Astrocyte of the cerebellum (primary cell): ENCODE results near the gene PDS5B.

Source experiments
- DNase-seq: peaks from one replicate; pipeline ENCODE4 v3.0.0-alpha.2; 2011; ENCODE audit warnings: low read depth
- H3K4me3 ChIP-seq: 2 replicates; pipeline ENCODE4 v1.5.1; 2011; ENCODE audit warnings: mild to moderate bottlenecking, low read depth, low read length, moderate library complexity
- CTCF ChIP-seq: IDR thresholded peaks from 2 replicates; pipeline ENCODE4 v1.5.1; 2012; ENCODE audit warnings: low read length, low read depth, moderate library complexity, mild to moderate bottlenecking; ENCODE audit errors: missing control alignments
- in situ Hi-C: cut with HindIII; loops from 2 replicates; pipeline ENCODE4 v1.10.0; 2017; ENCODE audit warnings: low sequenced_read_pairs

Gene PDS5B

DNA sequence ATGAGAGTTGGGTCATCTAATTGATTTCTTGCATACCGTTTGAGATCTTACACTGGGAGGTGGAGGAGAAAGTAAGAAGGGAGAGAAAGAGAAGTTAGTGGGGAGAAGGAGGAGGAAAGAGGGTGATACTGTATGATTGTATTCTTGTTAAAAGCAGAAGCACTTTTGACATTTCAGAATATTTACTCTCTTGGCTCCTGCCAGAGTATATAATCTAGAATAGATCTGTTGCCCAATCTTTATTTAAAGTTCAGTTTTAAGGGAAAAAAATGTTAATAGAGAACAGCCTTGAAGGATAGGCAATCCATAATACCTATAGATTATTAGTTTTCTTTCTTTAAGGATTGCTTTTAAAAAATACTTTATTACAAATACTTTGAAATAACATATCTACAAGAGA lies 41.5 kb downstream of the PDS5B start:
- no peak overlapping the region for H3K4me3 ChIP-seq
- DNase-seq, result no peak
- in situ Hi-C loops, result no loop called here
- TF ChIP-seq CTCF, result no peak

- in situ Hi-C loops, result no loop called here
- no peak overlapping the region for H3K4me3 ChIP-seq
- no peak for TF ChIP-seq CTCF
- DNase-seq, result no peak
Measured at GRCh38 chr13:32629313-32629712, 43.1 kb downstream of the PDS5B start.

DNA sequence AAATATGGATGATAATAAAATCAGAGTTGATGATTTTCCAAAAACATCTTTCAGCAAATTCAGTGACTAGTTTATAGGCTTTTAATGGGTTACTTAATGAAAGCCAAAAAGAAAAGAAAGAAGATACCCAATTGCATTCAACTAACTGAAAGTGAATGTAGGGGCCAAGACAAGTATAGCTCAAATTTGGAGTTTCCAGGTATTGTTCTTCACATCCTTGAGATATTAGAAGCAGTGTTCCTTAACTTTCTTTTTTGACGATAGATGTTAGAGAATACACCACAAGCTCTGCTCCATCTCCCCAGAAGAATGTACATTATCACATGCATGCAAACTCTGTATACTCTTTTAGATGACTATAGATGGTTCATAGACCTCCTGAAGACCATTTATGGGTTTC lies 43.6 kb downstream of the PDS5B start:
- H3K4me3 ChIP-seq, result no peak overlapping the region
- in situ Hi-C loops, result no loop called here
- DNase-seq, result no peak
- no peak for TF ChIP-seq CTCF

DNA sequence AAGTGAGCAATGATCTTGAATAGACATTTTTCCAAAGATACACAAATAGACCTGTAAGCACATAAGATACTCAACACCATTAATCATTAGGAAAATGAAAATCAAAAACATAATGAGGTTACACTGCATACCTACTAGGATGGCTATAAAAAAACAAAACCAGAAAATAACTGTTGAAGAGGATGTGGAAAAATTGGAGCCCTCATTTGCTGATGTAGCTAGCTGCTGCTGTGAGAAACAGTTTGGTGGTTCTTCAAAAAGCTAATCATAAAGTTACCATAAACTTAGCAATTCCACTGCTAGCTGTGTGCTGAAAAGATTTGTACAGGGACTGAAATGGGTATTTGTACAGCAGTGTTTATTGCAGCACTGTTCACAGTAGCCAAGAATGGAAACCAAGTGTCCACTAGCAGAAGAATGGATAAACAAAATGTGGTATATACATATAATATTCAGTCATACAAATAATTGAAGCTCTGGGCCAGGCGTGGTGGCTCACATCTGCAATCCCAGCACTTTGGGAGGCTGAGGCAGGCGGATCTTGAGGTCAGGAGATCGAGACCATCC lies 46.2 kb downstream of the PDS5B start:
- in situ Hi-C loops, result no loop called here
- H3K4me3 ChIP-seq, result no peak overlapping the region
- no peak for TF ChIP-seq CTCF
- DNase-seq, result no peak

DNA sequence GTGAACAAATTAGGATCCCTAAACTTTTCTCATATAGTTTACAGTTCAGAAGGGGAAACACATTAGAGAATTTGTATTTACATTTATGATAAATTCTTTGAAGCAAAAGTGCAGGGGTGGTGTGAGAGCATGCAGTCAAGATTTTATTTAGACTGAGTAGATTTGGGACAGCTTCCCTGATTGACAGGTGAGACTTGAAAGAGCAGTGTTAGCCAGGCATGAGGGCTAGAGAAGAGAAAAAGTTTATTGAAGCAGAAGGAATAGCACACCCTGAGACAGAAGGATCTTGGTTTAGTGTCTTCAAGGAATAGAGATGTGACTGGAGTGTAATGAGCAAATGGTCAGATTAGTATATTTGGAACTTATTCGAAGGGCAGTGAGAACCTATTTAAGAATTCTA lies 50.5 kb downstream of the PDS5B start:
- no peak overlapping the region for H3K4me3 ChIP-seq
- in situ Hi-C loops, result no loop called here
- DNase-seq, result no peak
- TF ChIP-seq CTCF, result no peak

DNA sequence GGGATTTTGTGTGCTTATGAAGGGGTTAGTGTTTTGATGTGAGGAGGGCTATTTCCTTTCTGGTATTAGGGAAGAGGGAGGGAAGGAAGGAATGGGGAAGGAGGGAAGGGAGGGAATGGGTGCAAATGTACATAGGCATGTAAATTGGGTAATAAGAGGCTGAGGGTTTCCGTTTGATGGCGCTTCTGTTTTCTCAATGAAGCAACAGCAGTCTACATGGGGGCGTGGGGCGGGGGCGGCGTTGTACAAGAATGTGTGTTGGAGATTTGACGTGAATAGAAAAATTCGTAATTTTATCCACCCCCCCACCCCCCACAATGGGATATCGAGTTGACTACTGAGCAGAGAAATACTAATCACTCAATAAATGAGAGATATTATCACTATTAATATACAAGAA lies 52.5 kb downstream of the PDS5B start:
- in situ Hi-C loops, result no loop called here
- no peak for DNase-seq
- no peak overlapping the region for H3K4me3 ChIP-seq
- TF ChIP-seq CTCF, result no peak
